ENCODE measurements around the gene VPS37B. TPM values are rescaled to one million over a fixed set of nuclear protein-coding genes. Genes with fewer than 3 reads are reported as not detected.
"Not testable (repeated sequence)": the region's sequence is repeated elsewhere in the genome, so short reads cannot be mapped to it uniquely, and the experiment has no call there.

The VPS37B gene
- total RNA-seq, 1 donor from 2014 or later = 32.6 TPM

GRCh38 chr12:122882908-122883558, 12.9 kb downstream of the VPS37B start:
- no peak for DNase-seq

- peak; percentile 74 for DNase-seq
Observed at GRCh38 chr12:122880668-122881067, 15.3 kb downstream of the VPS37B start.

- peak; percentile 59 for DNase-seq
Observed at GRCh38 chr12:122880155-122880667, 15.7 kb downstream of the VPS37B start.

GRCh38 chr12:122878780-122879612, 16.9 kb downstream of the VPS37B start:
- DNase-seq = no peak

GRCh38 chr12:122876731-122877130, 19.2 kb downstream of the VPS37B start:
- no peak for DNase-seq

GRCh38 chr12:122876281-122876680, 19.6 kb downstream of the VPS37B start:
- not testable (repeated sequence) for DNase-seq

GRCh38 chr12:122875590-122876220, 20.2 kb downstream of the VPS37B start:
- peak; percentile 58 for DNase-seq

- DNase-seq = no peak
Observed at GRCh38 chr12:122874081-122874480, 21.8 kb downstream of the VPS37B start.

- DNase-seq = no peak
Observed at GRCh38 chr12:122873540-122873939, 22.4 kb downstream of the VPS37B start.

- DNase-seq = peak; percentile 60
Observed at GRCh38 chr12:122872815-122873361, 23.0 kb downstream of the VPS37B start.

- DNase-seq = peak; percentile 84
Observed at GRCh38 chr12:122871851-122872780, 23.8 kb downstream of the VPS37B start.

- peak; percentile 85 for DNase-seq
Observed at GRCh38 chr12:122870867-122871664, 24.9 kb downstream of the VPS37B start.

GRCh38 chr12:122870163-122870842, 25.6 kb downstream of the VPS37B start:
- no peak for DNase-seq

- no peak for DNase-seq
Observed at GRCh38 chr12:122869207-122869973, 26.5 kb downstream of the VPS37B start.

GRCh38 chr12:122868471-122869177, 27.3 kb downstream of the VPS37B start:
- no peak for DNase-seq

- peak; percentile 65 for DNase-seq
Observed at GRCh38 chr12:122867691-122868461, 28.0 kb downstream of the VPS37B start.

GRCh38 chr12:122866950-122867607, 28.8 kb downstream of the VPS37B start:
- DNase-seq = no peak

All from tongue (tissue), 2 donors.